ENCODE results near the gene NELFCD. TPM values are rescaled to one million over a fixed set of nuclear protein-coding genes. Genes with fewer than 3 reads are reported as not detected.

Gene NELFCD
- polyA plus RNA-seq, 1 experiment = 79.6 TPM

DNA sequence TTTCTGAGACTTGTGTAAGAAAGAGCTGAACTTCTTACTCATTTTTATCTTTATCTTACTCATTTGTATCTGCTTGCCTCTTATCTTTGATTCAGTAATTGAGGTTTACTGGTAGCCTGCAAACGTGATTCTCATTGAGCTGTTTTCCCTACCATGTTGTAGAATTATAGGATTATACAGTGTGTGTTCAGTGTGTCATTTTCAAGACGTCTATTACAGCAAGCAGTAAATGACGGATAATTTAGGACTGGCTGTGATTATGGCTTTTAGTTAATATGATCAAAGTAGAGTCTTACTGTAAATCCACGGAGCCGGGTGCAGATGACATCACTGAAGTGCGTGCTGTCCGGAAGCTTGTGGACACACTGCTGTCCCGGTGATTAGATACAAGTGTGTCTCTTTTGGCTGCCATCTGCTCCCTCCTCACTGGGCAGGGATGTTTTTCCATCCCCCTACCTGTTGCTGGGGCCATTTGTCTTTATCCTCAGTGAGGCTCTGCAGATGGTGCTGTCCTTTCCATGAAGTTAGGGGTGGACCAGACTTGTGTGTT is 6.0 kb downstream of the NELFCD start:
- DNase-seq (ENCODE audit: low read depth) = no peak
- Histone ChIP-seq H3K27me3 (ENCODE audit: control insufficient read depth, insufficient read depth, low read length) (no peaks in the 10 kb centered on the region), H3K4me3 (ENCODE audit: low read depth, low read length) (no peak overlapping the region), H3K36me3 (ENCODE audit: control insufficient read depth, insufficient read depth, low read length) (peaks cover 38% of the 10 kb centered on the region)
- ChIA-PET POLR2A (no interaction called here), CTCF (interaction anchor here (0.6 kb wide), 1 partner anchor 524 kb away, joined by 4 read pairs; no protein-coding TSS in a partner anchor)
- TF ChIP-seq, protein P1, sequence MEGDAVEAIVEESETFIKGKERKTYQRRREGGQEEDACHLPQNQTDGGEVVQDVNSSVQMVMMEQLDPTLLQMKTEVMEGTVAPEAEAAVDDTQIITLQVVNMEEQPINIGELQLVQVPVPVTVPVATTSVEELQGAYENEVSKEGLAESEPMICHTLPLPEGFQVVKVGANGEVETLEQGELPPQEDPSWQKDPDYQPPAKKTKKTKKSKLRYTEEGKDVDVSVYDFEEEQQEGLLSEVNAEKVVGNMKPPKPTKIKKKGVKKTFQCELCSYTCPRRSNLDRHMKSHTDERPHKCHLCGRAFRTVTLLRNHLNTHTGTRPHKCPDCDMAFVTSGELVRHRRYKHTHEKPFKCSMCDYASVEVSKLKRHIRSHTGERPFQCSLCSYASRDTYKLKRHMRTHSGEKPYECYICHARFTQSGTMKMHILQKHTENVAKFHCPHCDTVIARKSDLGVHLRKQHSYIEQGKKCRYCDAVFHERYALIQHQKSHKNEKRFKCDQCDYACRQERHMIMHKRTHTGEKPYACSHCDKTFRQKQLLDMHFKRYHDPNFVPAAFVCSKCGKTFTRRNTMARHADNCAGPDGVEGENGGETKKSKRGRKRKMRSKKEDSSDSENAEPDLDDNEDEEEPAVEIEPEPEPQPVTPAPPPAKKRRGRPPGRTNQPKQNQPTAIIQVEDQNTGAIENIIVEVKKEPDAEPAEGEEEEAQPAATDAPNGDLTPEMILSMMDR (IDR thresholded peaks at IDR 0.05; ENCODE audit: insufficient read depth, low read depth, low read length) = no peak

DNA sequence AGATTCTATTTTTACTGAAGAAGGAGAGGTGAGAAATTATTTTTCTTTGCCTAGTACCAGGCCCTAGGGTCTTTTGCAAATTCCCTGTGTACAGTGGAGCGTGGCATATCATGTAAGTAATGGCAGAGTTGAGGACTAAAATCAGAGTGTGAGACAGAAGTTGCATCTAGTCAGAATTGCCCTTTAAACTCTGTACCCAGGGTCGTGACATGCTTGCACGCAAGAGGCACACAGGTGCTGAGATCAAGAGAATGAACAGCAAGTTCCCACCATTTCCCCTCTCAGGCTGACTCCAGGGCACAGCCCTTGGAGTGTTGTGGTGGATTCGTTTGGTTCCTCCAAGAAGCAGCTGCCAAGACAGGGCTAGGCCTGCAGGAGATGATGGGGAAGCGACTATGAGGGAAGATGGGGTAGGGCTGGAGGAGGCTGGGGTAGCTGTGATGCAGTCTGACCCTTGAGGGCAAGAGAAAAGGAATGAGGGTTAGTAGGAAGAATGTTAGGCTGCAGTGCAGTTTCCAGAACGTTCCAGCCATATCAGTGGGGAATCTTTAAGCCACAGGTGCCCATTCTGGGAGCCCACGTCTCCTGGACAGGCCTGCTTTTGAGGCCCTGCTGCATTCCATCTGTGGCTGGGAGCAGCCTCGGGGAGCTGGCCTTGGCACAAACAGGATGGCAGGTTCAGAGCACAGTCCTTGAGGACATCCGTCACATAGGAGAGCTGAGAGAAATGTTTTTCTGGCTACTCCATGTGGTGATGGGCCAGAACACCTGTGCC is 6.9 kb downstream of the NELFCD start:
- TF ChIP-seq, protein P1 (IDR thresholded peaks at IDR 0.05; ENCODE audit: insufficient read depth, low read depth, low read length) = no peak
- no peak for DNase-seq (ENCODE audit: low read depth)
- Histone ChIP-seq H3K4me3 (ENCODE audit: low read depth, low read length) (no peak overlapping the region), H3K27me3 (ENCODE audit: control insufficient read depth, insufficient read depth, low read length) (no peaks in the 10 kb centered on the region), H3K36me3 (ENCODE audit: control insufficient read depth, insufficient read depth, low read length) (peaks cover 41% of the 10 kb centered on the region)
- POLR2A ChIA-PET = no interaction called here
- CTCF ChIA-PET = no interaction called here

DNA sequence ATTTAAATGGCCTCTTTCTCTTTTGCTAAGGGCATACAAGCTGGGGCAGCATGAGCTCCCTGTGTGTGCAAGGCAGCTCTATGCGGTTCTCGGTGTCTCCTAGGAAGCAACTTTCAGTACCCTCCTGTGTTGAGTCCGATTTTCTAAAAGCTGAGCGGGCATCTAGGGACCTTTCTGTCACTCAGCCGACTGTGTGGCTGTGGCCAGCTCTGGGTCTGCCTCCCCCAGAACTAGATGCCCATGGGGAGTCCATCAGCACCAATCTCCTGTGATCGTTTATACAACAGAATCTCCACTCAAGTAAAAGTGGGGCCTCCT is 7.5 kb downstream of the NELFCD start:
- no peak overlapping the region for H3K4me3 ChIP-seq (ENCODE audit: low read depth, low read length)
- H3K36me3 ChIP-seq (ENCODE audit: control insufficient read depth, insufficient read depth, low read length) = peaks cover 46% of the 10 kb centered on the region
- ChIA-PET CTCF (no interaction called here), POLR2A (no interaction called here)
- TF ChIP-seq, protein P1 (IDR thresholded peaks at IDR 0.05; ENCODE audit: insufficient read depth, low read depth, low read length) = no peak
- no peaks in the 10 kb centered on the region for H3K27me3 ChIP-seq (ENCODE audit: control insufficient read depth, insufficient read depth, low read length)
- no peak for DNase-seq (ENCODE audit: low read depth)

DNA sequence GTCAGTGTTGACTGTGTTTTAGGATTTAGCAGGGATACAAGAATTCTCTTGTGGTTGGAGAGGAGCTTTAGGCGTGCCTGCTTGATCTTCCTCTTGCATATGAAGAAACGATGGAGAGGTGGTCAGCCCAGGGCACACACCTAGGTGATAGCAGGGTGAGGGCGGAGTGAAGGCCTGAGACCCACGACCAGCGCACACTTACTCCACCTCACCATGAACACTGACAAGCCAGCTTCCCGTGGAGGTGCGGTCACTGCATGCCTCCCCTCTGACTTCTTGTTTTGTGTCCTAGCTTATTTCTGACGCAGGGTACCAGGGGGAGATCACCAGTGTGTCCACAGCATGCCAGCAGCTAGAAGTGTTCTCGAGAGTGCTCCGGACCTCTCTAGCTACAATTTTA is 8.1 kb downstream of the NELFCD start:
- TF ChIP-seq, protein P1 (IDR thresholded peaks at IDR 0.05; ENCODE audit: insufficient read depth, low read depth, low read length) = no peak
- no peak for DNase-seq (ENCODE audit: low read depth)
- H3K4me3 ChIP-seq (ENCODE audit: low read depth, low read length) = no peak overlapping the region
- H3K27me3 ChIP-seq (ENCODE audit: control insufficient read depth, insufficient read depth, low read length) = no peaks in the 10 kb centered on the region
- peaks cover 50% of the 10 kb centered on the region for H3K36me3 ChIP-seq (ENCODE audit: control insufficient read depth, insufficient read depth, low read length)
- ChIA-PET POLR2A (no interaction called here), CTCF (interaction anchor here (1.6 kb wide), 1 partner anchor 12 kb away, joined by 5 read pairs; no protein-coding TSS in a partner anchor)

DNA sequence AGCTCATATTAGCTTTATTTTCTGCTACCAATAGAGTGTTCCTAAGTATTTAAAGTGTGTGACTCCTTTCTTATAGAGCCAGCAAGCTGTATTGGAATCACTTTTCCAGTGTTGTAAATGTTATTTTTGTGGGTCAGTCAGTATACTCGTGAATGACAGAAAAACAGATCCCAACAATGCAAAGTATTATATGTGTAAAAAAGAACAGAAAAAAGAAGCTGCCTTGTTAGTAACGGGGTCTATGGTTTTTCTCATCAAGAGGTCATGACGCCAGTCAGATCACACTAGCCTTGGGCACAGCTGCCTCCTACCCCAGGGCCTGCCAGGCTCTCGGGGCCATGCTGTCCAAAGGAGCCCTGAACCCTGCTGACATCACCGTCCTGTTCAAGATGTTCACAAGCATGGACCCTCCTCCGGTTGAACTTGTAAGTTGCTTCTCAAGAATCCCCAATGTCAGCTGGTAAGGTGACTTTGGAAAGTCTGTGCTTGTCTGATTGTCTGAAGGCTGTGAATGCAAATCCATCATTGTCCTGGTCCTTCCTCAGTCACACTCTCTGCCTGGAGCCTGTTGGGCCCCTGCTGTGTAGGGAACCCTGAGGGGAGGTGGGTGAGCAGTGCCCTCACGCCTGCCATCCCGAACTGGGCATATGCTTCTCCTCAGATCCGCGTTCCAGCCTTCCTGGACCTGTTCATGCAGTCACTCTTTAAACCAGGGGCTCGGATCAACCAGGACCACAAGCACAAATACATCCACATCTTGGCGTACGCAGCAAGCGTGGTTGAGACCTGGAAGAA is 9.8 kb downstream of the NELFCD start:
- TF ChIP-seq, protein P1 (IDR thresholded peaks at IDR 0.05; ENCODE audit: insufficient read depth, low read depth, low read length) = no peak
- H3K36me3 ChIP-seq (ENCODE audit: control insufficient read depth, insufficient read depth, low read length) = peaks cover 55% of the 10 kb centered on the region
- no peak for DNase-seq (ENCODE audit: low read depth)
- H3K27me3 ChIP-seq (ENCODE audit: control insufficient read depth, insufficient read depth, low read length) = no peaks in the 10 kb centered on the region
- CTCF ChIA-PET = interaction anchor here (1.6 kb wide), 1 partner anchor 10 kb away, joined by 5 read pairs; no protein-coding TSS in a partner anchor
- H3K4me3 ChIP-seq (ENCODE audit: low read depth, low read length) = no peak overlapping the region
- POLR2A ChIA-PET = no interaction called here

All from BJ (cell line).